Activated T-helper 9 cell treated with anti-CD3 and anti-CD28 coated beads, Interleukin-2, amount 50 U/mL, for 16 hours (primary cell): ENCODE results near the gene NKX1-1.
"Not testable (repeated sequence)": the region's sequence is repeated elsewhere in the genome, so short reads cannot be mapped to it uniquely, and the experiment has no call there.

Source experiments
- DNase-seq: peaks from one replicate; pipeline ENCODE4 v3.0.0-alpha.2; 2020; ENCODE audit warnings: low read depth

The NKX1-1 gene

DNA sequence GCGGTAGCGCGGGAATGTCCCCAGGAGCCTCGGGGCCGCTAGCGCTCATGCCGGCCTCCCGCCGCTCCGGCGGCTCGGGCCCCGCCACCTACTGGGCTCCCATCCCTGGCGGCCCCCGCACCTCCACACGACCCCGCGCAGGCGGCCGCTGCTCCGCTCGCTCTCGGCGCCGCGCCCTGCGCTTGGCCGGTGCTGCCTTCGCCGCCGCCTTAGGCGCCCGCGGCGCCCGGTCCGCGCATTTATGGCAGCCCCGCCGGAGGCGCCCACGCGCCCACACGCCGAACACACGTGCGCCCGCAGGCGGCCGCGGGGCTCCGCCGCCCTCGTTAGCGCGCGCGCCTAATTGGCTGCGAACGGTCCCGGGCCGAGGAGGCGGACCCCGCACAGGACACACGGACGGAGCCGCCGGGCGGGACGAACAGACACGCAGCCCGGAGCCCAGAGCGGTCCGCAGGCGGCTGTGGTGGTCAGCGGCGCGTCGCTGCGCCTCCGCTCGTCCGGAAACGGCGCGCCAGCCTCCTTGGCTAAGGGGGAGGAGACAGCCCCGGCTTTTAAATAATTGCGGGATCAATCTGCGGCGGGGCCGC, at the start of gene NKX1-1:
NKX1-1 (minus strand) TSS at position 49 of the 587 bp plus-strand sequence; CDS start at position 49, 0 bp downstream.
- DNase-seq, result no peak

- DNase-seq, result no peak
Observed at GRCh38 chr4:1453731-1454130, 47.5 kb upstream of the NKX1-1 start.

DNA sequence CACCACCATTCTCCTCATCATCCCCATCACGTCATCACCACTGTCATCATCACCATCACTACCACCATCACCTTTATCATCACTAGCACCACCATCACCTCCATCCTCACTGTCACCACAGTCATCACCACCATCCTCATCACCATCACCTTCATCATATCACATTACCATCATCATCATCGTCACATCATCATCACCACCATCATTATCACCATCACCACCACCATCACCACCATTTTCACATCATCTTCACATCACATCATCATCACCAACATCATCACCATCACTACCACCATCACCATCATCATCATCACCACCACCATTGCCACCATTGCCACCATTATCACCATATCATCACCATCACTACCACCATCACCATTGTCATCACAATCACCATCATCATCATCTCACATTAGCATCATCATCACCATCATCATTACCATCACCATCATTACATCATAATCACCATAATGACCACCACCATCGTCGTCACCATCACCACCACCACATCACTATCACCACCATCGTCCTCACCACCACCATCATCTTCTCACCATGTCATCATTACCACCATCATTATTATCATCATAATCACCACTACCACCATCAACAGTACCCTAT, 46.3 kb upstream of the NKX1-1 start:
- DNase-seq, result no peak

- no peak for DNase-seq
Observed at GRCh38 chr4:1451752-1452122, 45.5 kb upstream of the NKX1-1 start.

DNA sequence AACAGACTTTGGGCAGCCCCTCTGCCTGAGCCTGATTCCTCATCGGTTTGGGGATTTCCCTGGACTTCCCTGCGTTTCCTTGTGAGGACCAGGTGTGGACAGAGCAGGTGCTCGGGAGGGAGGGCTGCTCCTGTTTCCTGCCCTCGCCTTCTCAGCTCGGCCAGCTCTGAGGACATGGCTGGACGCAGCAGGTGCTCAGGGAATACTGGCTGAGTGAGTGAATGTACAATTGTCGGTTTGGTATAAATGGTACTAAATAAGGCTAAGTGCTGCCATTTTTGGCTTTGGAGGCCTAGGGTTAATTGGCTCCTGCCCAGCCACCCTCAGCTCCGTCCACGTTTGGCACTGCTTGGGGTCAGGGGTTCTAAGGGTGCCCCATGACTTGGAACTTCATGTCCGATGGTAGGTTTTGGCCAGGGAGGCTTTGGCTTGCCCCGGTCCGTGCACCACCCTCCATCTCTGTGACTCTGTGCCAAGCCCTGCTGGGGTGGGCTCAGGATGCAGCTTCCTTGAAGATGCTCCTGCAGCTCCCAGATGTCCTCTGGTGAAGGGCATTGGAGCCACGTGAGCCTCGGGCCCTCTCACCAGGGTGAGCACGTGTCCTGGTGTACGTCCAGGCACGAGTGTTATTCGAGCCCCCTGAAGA, 45.0 kb upstream of the NKX1-1 start:
- no peak for DNase-seq

GRCh38 chr4:1449833-1450741, 43.8 kb upstream of the NKX1-1 start:
- DNase-seq, result no peak

DNA sequence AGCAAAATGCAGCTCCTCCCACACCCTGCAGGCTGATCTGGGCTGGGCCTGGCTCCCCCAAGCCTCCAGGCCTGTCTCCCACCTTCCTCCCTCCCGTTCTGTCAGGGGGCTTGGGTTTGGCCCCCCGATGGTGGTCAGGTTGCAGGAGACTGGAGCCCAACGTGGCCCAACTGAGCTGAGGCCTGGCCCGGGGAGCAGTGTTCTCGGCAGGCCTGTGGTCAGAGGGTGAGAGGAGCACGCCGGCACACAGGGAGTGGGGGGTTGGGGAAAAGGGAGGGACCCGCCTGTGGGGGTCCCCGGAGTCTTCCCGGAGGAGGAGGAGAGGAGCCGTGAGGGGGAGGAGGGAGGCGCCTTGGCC, 43.2 kb upstream of the NKX1-1 start:
- DNase-seq, result no peak

GRCh38 chr4:1448589-1449420, 42.6 kb upstream of the NKX1-1 start:
- no peak for DNase-seq

GRCh38 chr4:1447676-1448588, 41.7 kb upstream of the NKX1-1 start:
- no peak for DNase-seq

GRCh38 chr4:1446502-1447386, 40.5 kb upstream of the NKX1-1 start:
- DNase-seq, result no peak

DNA sequence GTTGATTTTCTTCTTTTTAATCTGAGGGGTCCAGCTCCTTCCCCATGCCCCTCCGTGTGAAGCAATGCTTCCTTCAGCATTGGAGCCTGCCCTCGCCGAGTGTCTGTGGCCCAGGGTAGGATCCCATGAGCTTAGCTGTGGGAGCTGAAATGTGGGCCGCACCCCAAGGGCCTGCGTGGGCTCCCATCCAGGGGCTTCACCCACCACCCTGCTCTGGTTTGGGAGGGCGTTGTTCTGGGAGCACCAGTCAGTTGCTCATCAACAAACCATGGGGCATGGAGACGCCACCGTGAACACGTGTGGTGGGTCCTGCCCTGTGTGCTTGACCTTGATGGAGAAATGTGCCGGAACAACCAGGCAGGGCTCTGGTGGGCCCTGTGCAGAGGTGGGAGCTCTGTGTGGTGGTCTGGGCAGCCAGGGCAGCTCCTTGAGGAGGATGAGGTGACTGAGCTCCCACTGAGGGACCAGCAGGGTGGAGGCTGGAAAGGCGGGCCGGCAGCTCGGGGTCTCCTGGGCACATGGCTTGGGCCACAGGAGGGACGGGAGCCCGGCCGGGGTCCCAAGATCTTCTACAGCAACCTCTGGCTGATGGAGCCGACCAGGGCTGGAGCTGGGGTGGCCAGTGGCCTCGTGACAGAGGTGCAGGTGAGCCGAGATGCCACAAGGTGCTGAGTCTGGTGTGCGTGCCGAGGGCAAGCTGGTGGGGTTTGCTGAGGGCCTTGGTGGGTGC, 39.6 kb upstream of the NKX1-1 start:
- no peak for DNase-seq

GRCh38 chr4:1443688-1444172, 37.5 kb upstream of the NKX1-1 start:
- not testable (repeated sequence) for DNase-seq

DNA sequence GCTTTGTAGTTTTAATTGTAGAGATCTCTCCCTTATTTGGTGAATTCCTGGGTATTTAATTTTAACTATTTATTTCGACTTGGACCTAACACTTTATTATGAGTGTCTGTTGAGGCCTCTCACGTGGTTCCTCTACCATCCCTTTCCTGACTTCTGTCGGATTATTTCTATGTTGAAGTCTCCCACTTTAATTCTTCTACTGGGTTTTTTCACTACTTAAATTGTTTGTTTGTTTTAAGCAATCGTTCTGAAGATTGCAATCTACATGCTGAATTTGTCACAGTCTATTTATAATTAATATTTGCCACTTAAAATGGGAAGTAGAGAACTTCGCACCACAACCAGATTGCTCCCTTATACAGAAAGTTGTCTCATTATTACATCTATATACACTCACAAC, 20.8 kb upstream of the NKX1-1 start:
- DNase-seq, result no peak

DNA sequence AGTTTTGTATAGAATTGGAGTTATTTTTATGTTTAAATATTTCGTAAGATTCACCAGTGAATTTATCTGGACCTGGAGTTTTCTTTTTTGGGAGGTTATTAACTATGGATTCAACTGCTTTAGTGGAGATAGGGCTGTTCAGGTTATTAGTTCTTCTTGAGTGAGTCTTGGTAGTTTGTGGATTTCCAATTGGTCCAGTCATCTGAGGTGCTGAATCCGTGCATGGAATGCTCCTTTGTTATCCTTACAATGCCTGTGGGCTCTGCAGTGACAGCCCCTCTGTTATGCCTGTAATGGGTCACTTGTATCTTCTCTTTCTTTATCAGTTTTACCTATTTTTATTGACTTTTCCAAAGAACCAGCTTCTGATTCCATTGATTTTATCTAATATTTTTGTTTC, 15.4 kb upstream of the NKX1-1 start:
- DNase-seq, result no peak

DNA sequence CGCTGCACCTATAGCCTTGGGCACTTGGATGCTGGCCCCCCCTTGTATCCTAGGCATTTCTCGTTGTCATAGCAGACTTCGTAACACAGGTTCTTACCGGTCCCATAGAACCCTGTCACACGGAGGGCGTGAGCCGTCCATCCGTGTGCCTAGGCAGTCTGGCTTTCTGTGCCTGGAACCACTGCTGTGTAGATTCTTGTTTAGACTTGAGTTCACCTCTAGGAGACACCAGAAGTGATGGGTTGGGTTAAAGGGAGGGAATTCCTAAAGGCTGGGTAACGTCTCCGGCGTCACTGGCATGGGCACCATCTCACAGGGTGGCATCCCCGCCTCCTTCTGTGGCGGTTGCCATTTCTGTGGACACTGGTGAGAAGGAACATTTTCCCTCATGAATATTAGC, 13.5 kb upstream of the NKX1-1 start:
- no peak for DNase-seq

DNA sequence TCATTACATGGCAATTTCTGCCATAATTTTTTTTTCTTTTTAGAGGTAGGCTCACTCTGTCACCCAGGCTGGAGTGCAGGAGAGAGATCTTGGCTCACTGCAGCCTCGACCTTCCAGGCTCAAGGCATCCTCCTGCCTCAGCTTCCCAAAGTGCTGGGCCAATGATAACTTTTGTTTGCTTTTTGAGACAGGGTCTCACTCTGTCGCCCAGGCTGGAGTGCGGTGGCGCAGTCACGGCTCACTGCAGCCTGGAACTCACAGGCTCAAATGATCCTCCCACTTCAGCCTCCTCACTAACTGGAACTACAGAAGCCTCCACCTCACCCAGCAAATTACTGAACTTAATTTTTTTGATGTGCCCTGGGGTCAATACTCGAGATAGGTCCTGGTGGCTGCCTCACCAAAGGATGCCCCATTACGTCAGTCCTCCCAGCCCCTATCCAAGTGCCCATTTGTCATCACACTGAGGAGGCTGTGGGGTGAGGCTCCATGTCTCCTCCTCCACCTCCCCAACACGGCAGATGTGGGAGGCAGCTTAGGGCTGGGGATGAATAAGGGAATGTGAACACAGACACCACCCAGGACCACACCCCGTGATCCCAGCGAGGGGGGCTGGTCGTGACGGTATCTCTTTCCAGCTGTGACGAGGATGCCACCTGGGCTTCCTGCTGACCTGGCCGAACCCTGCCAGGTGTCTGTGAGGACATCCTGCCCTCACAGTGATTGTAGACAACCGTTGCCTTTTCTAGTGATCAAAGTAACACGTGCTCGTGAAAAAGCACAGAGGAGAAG, 12.4 kb upstream of the NKX1-1 start:
- DNase-seq, result no peak

GRCh38 chr4:1417522-1418390, 11.5 kb upstream of the NKX1-1 start:
- no peak for DNase-seq
